GM12878 (cell line): ENCODE results near the gene ACACB. TPM values are rescaled to one million over a fixed set of nuclear protein-coding genes. Genes with fewer than 3 reads are reported as not detected.

Experiments
- ATAC-seq: fragments of 200-7000 bp; cut with Tn5 transposase; 3 replicates; pipeline ENCODE4 v1.9.1; 2020; ENCODE audit warnings: mild to moderate bottlenecking, moderate library complexity
- BruUV-seq: library from RNA; stranded (reverse); fragments of 400-500 nt; replicated peaks from 2 replicates; lab custom pipeline; 2021; lab: Mats Ljungman, UMichigan
- CTCF ChIA-PET: fragments of 300-600 bp; sonication (Branson Sonifier 250); formaldehyde crosslinking; extraction: SDS; loops from one replicate; lab custom pipeline; 2021; ENCODE audit warnings: inconsistent platforms; lab: Yijun Ruan, JAX
- POLR2A ChIA-PET: fragments of 350-600 bp; formaldehyde crosslinking; extraction: SDS; loops from one replicate; lab custom pipeline; 2021; ENCODE audit warnings: inconsistent platforms; lab: Charles Lee
- RAD21 ChIA-PET: fragments of 300-600 bp; sonication (Branson Sonifier 250); formaldehyde crosslinking; loops from one replicate; lab custom pipeline; 2023; ENCODE audit warnings: antibody characterized with exemption; ENCODE audit not compliant: unreplicated experiment; lab: Charles Lee
- SMC1A ChIA-PET: fragments of 300-600 bp; sonication (Branson Sonifier 250); formaldehyde crosslinking; loops from one replicate; lab custom pipeline; 2023; ENCODE audit not compliant: unreplicated experiment, uncharacterized antibody; lab: Charles Lee
- DNase-seq: peaks from one replicate; pipeline ENCODE4 v3.0.0-alpha.2; 2011; ENCODE audit warnings: low read depth, low spot score
- FAIRE-seq: peaks from 3 replicates; lab custom pipeline; 2011; peaks lifted over from hg19 to GRCh38; lab: Jason Lieb, UNC
- H2AFZ ChIP-seq: 2 replicates; pipeline ENCODE4 v1.6.0; 2011; ENCODE audit warnings: low read depth, low read length, control low read depth; ENCODE audit not compliant: control insufficient read depth
- H3K27ac ChIP-seq: 2 replicates; pipeline ENCODE4 v1.5.1; 2011; ENCODE audit warnings: control low read depth; ENCODE audit not compliant: control insufficient read depth, insufficient read depth
- H3K27me3 ChIP-seq, 2 experiments: replicated peaks in 1 of 2; 2 replicates each; pipeline versions ENCODE4 v1.6.0 to v1.6.1; 2011; ENCODE audit warnings: low read length in 1 of 2; ENCODE audit not compliant: control insufficient read depth in 2 of 2, insufficient read depth in 2 of 2
- H3K36me3 ChIP-seq, 2 experiments: 2 replicates each; pipeline ENCODE4 v1.5.1; 2011; ENCODE audit warnings: low read length in 1 of 2; ENCODE audit not compliant: control insufficient read depth in 2 of 2, insufficient read depth in 2 of 2
- H3K4me1 ChIP-seq: 2 replicates; pipeline ENCODE4 v1.6.1; 2011; ENCODE audit warnings: mild to moderate bottlenecking, low read length, moderate library complexity, mixed read lengths; ENCODE audit not compliant: control insufficient read depth, insufficient read depth
- H3K4me2 ChIP-seq: 2 replicates; pipeline ENCODE4 v1.6.0; 2011; ENCODE audit warnings: control low read depth; ENCODE audit not compliant: control insufficient read depth, insufficient read depth
- H3K4me3 ChIP-seq: fragments of 200-600 bp; sonication (generic); 2 replicates; pipeline ENCODE4 v1.5.1; 2016
- H3K79me2 ChIP-seq: 2 replicates; pipeline ENCODE4 v1.6.0; 2011; ENCODE audit warnings: low read length; ENCODE audit not compliant: control insufficient read depth, insufficient read depth
- H3K9ac ChIP-seq: 2 replicates; pipeline ENCODE4 v1.8.0; 2011; ENCODE audit warnings: low read length, control low read depth, mixed read lengths; ENCODE audit not compliant: control insufficient read depth, insufficient read depth
- H3K9me3 ChIP-seq: replicated peaks from 3 replicates; pipeline ENCODE4 v1.5.1; 2011; ENCODE audit warnings: mild to moderate bottlenecking, low read length; ENCODE audit not compliant: control insufficient read depth, insufficient read depth
- H4K20me1 ChIP-seq: 2 replicates; pipeline ENCODE4 v1.6.0; 2011; ENCODE audit not compliant: control insufficient read depth, insufficient read depth
- BMI1 ChIP-seq: fragments of 450-650 bp; IDR thresholded peaks from 2 replicates; pipeline ENCODE4 v1.6.1; 2016; ENCODE audit warnings: mild to moderate bottlenecking, moderate library complexity, borderline replicate concordance
- E2F4 ChIP-seq: IDR thresholded peaks from 2 replicates; pipeline ENCODE4 v1.6.1; 2012; ENCODE audit warnings: low read depth, low read length, improper control_type of control experiment
- HCFC1 ChIP-seq: fragments of 150-350 bp; IDR thresholded peaks from 2 replicates; pipeline ENCODE4 v1.6.1; 2014; ENCODE audit warnings: low read length
- HSF1 ChIP-seq: fragments of 150-350 bp; IDR thresholded peaks from 2 replicates; pipeline ENCODE4 v1.6.1; 2014; ENCODE audit warnings: mild to moderate bottlenecking, low read depth, low read length
- JUNB ChIP-seq: IDR thresholded peaks from 2 replicates; pipeline ENCODE4 v1.6.1; 2016; ENCODE audit warnings: antibody characterized with exemption, mild to moderate bottlenecking
- JUND ChIP-seq: IDR thresholded peaks from 2 replicates; pipeline ENCODE4 v1.6.1; 2012; ENCODE audit warnings: low read depth, mild to moderate bottlenecking, low read length, improper control_type of control experiment, moderate library complexity
- LARP7 ChIP-seq: fragments of 450-650 bp; IDR thresholded peaks from 2 replicates; pipeline ENCODE4 v1.6.1; 2017; ENCODE audit warnings: mild to moderate bottlenecking
- MAX ChIP-seq: IDR thresholded peaks from 2 replicates; pipeline ENCODE4 v1.6.1; 2012; ENCODE audit warnings: low read depth, low read length, improper control_type of control experiment
- NBN ChIP-seq: fragments of 450-650 bp; IDR thresholded peaks from 2 replicates; pipeline ENCODE4 v1.6.1; 2016
- NRF1 ChIP-seq: conservative IDR thresholded peaks from 2 replicates; pipeline ENCODE4 v1.6.1; 2011; ENCODE audit warnings: mild to moderate bottlenecking, low read depth, low read length, improper control_type of control experiment
- PAX5 ChIP-seq: IDR thresholded peaks from 2 replicates; pipeline ENCODE4 v1.6.1; 2011; ENCODE audit warnings: low read depth, low read length, borderline replicate concordance
- PKNOX1 ChIP-seq: fragments of 450-650 bp; IDR thresholded peaks from 2 replicates; pipeline ENCODE4 v1.6.1; 2016; ENCODE audit warnings: mild to moderate bottlenecking
- POU2F2 ChIP-seq: IDR thresholded peaks from 3 replicates; pipeline ENCODE4 v1.6.1; 2011; ENCODE audit warnings: low read depth, mild to moderate bottlenecking, low read length, borderline replicate concordance
- RAD21 ChIP-seq: IDR thresholded peaks from 2 replicates; pipeline ENCODE4 v1.6.1; 2011; ENCODE audit warnings: mild to moderate bottlenecking, low read depth, low read length, moderate library complexity; ENCODE audit not compliant: insufficient read depth
- RFX5 ChIP-seq: IDR thresholded peaks from 2 replicates; pipeline ENCODE4 v1.6.1; 2011; ENCODE audit warnings: low read depth, low read length, improper control_type of control experiment
- STAT3 ChIP-seq: IDR thresholded peaks from 2 replicates; pipeline ENCODE4 v1.6.1; 2011; ENCODE audit warnings: low read depth, low read length, improper control_type of control experiment
- YBX1 ChIP-seq: fragments of 450-650 bp; IDR thresholded peaks from 2 replicates; pipeline ENCODE4 v1.6.1; 2016; ENCODE audit warnings: antibody characterized with exemption
- ZNF622 ChIP-seq: fragments of 450-650 bp; IDR thresholded peaks from 2 replicates; pipeline ENCODE4 v1.6.1; 2017; ENCODE audit warnings: mild to moderate bottlenecking, inconsistent platforms
- WGBS: methylation state at CpG from one replicate; pipeline ENCODE4 v1.1.6; 2016; ENCODE audit warnings: low lambda C conversion rate; ENCODE audit not compliant: insufficient replicate concordance, insufficient coverage; ENCODE audit errors: missing lambda C conversion rate; 5-methylcytosine and 5-hydroxymethylcytosine counted together
- in situ Hi-C: fragments of 300-500 bp; cut with MboI; formaldehyde crosslinking; loops from 9 replicates; pipeline ENCODE4 v1.14.3; 2018; ENCODE audit warnings: mixed read lengths
- intact Hi-C: fragments of 100-400 bp; cut with micrococcal nuclease; formaldehyde crosslinking; loops from one replicate; pipeline ENCODE4 v1.14.2; 2022; ENCODE audit not compliant: unreplicated experiment
- polyA plus RNA-seq, 11 experiments: library from polyadenylated mRNA; depleted of rRNA in 4 of 11; unstranded in 6 of 11; stranded (reverse) in 5 of 11; fragments of >200 nt; fragmentation: Nextera tagmentation in 4 of 11; fragmentation: Illumina TruSeq in 1 of 11; extraction: Ambion mirVana in 4 of 11; extraction: Trizol in 1 of 11; gene quantifications; 1 replicate in 1 of 11; 2 replicates in 10 of 11; pipeline versions ENCODE4 v1.2.1 to v1.2.3, GENCODE V29; 2011 to 2016; ENCODE audit warnings: inconsistent platforms in 2 of 11, missing spikeins in 2 of 11, low read depth in 1 of 11
- total RNA-seq, 4 experiments: library from RNA; depleted of rRNA in 3 of 4; stranded (reverse); fragments of >200 nt in 3 of 4; fragmentation: Illumina TruSeq in 1 of 4; extraction: Trizol in 1 of 4; gene quantifications; 2 replicates each; pipeline versions ENCODE4 v1.2.1 to v1.2.3, GENCODE V29; 2013 to 2021

The ACACB gene
- total and polyA plus RNA-seq, 10 of the 15 experiments (the other 5 are each of a cell fraction or from before 2014, with no cell fraction given), result 0.05 to 1.9 (median 0.38) TPM; not detected in 2

GRCh38 chr12:109269428-109269827, 153.0 kb downstream of the ACACB start (continued):
- TF ChIP-seq HSF1 (no peak), RFX5 (no peak), JUNB (no peak), MAX (no peak), JUND (no peak), STAT3 (no peak)
- TF ChIP-seq, all 136 proteins: peak for 0

- 0% methylated on average over 1 of the region's 1 CpG for WGBS
- no peaks in the 10 kb centered on the region for H3K4me1 ChIP-seq
- no peak overlapping the region for H3K27ac ChIP-seq
- H3K9me3 ChIP-seq, result no peaks in the 10 kb centered on the region
- no peak for DNase-seq
- H3K4me2 ChIP-seq, result no peak overlapping the region
- ChIA-PET CTCF (interaction anchor here (0.6 kb wide), 1 partner anchor 1017 kb away, joined by 3 read pairs; no protein-coding TSS in a partner anchor), RAD21 (no interaction called here), POLR2A (no interaction called here), SMC1A (no interaction called here)
- intact Hi-C loops (no loop called here), in situ Hi-C loops (no loop called here)
- no TSS peak for BruUV-seq
- H2AFZ ChIP-seq, result no peak overlapping the region
- FAIRE-seq, result no peak
- H3K4me3 ChIP-seq, result no peak overlapping the region
- no peaks in the 10 kb centered on the region for H3K36me3 ChIP-seq
- H3K27me3 ChIP-seq, result no peaks in the 10 kb centered on the region; a peak in 2 of 4 replicates
- H4K20me1 ChIP-seq, result no peaks in the 10 kb centered on the region
- no peak for ATAC-seq
- H3K9ac ChIP-seq, result no peak overlapping the region
- H3K79me2 ChIP-seq, result no peaks in the 10 kb centered on the region
- TF ChIP-seq E2F4 (no peak), NRF1 (no peak), BMI1 (no peak), POU2F2 (no peak), PKNOX1 (no peak), RFX5 (no peak), HSF1 (no peak), RAD21 (no peak), ZNF622 (no peak), YBX1 (no peak), NBN (no peak), HCFC1 (no peak), PAX5 (no peak), LARP7 (no peak)
These were observed 154.1 kb downstream of the ACACB start for GRCh38 chr12:109270494-109270893.
